Pancreas (tissue), 10 donors: ENCODE measurements around the gene TRMT11. TPM values are rescaled to one million over a fixed set of nuclear protein-coding genes. Genes with fewer than 3 reads are reported as not detected.
A peak's percentile ranks its signal among the peaks of the same experiment; 100 is the strongest.

Experiments used
- ATAC-seq, 4 donors: fragments of 200-7000 bp; cut with Tn5 transposase; one replicate each; pipeline versions ENCODE4 v1.8.0 to v1.9.1; 2020; ENCODE audit warnings: mild to moderate bottlenecking in 4 of 4, moderate library complexity in 4 of 4
- DNase-seq, 6 donors: peaks; one replicate each; pipeline ENCODE4 v3.0.0-alpha.2; 2020
- FAIRE-seq: peaks from 2 replicates; lab custom pipeline; 2012; peaks lifted over from hg19 to GRCh38; lab: Jason Lieb, UNC
- H3K27ac ChIP-seq, 4 donors: fragments of 200-600 bp; sonication (generic); 1 replicate in 3 of 4; 2 replicates in 1 of 4; pipeline versions ENCODE4 v1.5.0 to v1.8.0; 2020
- H3K27me3 ChIP-seq, 4 donors: fragments of 200-600 bp; one replicate each; pipeline ENCODE4 v1.8.0; 2021
- H3K36me3 ChIP-seq, 3 donors: fragments of 200-600 bp; sonication (generic) in 1 of 3; one replicate each; pipeline versions ENCODE4 v1.5.0 to v1.8.0; 2020 to 2021
- H3K4me1 ChIP-seq, 3 donors: fragments of 200-600 bp; one replicate each; pipeline ENCODE4 v1.8.0; 2021
- H3K4me3 ChIP-seq, 4 donors: fragments of 200-600 bp; sonication (generic) in 2 of 4; one replicate each; pipeline versions ENCODE4 v1.5.0 to v1.8.0; 2020 to 2021
- H3K9me3 ChIP-seq, 4 donors: fragments of 200-600 bp; one replicate each; pipeline ENCODE4 v1.8.0; 2021
- WGBS, 2 donors: extraction: QIAGEN DNeasy Blood & Tissue Kit; methylation state at CpG; one replicate each; pipeline ENCODE4 v1.1.7; 2013; 5-methylcytosine and 5-hydroxymethylcytosine counted together
- intact Hi-C, 3 donors: fragments of 100-400 bp; cut with DNase I; formaldehyde crosslinking; loops; one replicate each; pipeline versions ENCODE4 v1.11.1 to v1.14.2; 2022
- polyA plus RNA-seq, 2 donors: library from polyadenylated mRNA; stranded (reverse); fragments of 200-250 nt; gene quantifications; one replicate each; pipeline ENCODE4 v1.2.3, GENCODE V29; 2013
- total RNA-seq, 6 donors: library from RNA; stranded (reverse); fragmentation: NEBNext Ultra II Directional in 4 of 6; extraction: Animal tissue kit (Norgen Biotek cat#: 25700) in 4 of 6; gene quantifications; one replicate each; pipeline versions ENCODE4 v1.2.1 to v1.2.4, GENCODE V29; 2021 to 2023
- TF ChIP-seq, protein P1 (sequence below), 4 donors: fragments of 200-600 bp; sonication (generic) in 3 of 4; IDR thresholded peaks; one replicate each; pipeline versions ENCODE4 v1.5.0 to v1.8.0; 2021; ENCODE audit warnings: antibody characterized with exemption in 4 of 4
- donor health status: healthy with polysubstance abuse.
- donor health status: DM: no; HTN: no; CAD: no; lungs with moderate emphysema.
- donor health status: DM: no; HTN: no; CAD: no.
- donor health status: control.
- donor health status: control.
- donor health status: Bipolar disorder and iron deficiency.
- donor health status: DM: yes; HTN: yes; CAD: no.
- donor health status: DM: no; HTN: no; CAD: no.
- donor health status: DM: no; HTN: no; CAD: no.
- donor health status: DM: yes; HTN: yes; CAD: no.

The TRMT11 gene
- total and polyA plus RNA-seq, 8 donors: 6.1 to 11.6 (median 10.7) TPM

- TF ChIP-seq, protein P1, sequence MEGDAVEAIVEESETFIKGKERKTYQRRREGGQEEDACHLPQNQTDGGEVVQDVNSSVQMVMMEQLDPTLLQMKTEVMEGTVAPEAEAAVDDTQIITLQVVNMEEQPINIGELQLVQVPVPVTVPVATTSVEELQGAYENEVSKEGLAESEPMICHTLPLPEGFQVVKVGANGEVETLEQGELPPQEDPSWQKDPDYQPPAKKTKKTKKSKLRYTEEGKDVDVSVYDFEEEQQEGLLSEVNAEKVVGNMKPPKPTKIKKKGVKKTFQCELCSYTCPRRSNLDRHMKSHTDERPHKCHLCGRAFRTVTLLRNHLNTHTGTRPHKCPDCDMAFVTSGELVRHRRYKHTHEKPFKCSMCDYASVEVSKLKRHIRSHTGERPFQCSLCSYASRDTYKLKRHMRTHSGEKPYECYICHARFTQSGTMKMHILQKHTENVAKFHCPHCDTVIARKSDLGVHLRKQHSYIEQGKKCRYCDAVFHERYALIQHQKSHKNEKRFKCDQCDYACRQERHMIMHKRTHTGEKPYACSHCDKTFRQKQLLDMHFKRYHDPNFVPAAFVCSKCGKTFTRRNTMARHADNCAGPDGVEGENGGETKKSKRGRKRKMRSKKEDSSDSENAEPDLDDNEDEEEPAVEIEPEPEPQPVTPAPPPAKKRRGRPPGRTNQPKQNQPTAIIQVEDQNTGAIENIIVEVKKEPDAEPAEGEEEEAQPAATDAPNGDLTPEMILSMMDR (IDR thresholded peaks at IDR 0.05): no peak
- H3K9me3 ChIP-seq: no peaks in the 10 kb centered on the region
- no peaks in the 10 kb centered on the region for H3K27me3 ChIP-seq
- ATAC-seq (peak; percentile 67 to 77 (median 72)), FAIRE-seq (no peak), DNase-seq (peak in 4 of 6 donors; percentile 30 to 67 (median 51))
- no peaks in the 10 kb centered on the region for H3K36me3 ChIP-seq
- peaks cover 20 to 56% (median 46%) of the 10 kb centered on the region in 3 donors for H3K4me1 ChIP-seq
- H3K27ac ChIP-seq: peak overlapping the region; percentile 36 to 95 (median 67)
- H3K4me3 ChIP-seq: no peak overlapping the region
- 67 to 69% methylated on average over 10 of the region's 10 CpGs for WGBS, 2 donors
- intact Hi-C loops: no loop called here
Observed at GRCh38 chr6:125942672-125943527, 43.4 kb upstream of the TRMT11 start.

- no peak for DNase-seq
- peak; percentile 63 for FAIRE-seq
- intact Hi-C loops: no loop called here
- ATAC-seq: peak; percentile 11 to 25 (median 15)
- Histone ChIP-seq H3K36me3 (no peaks in the 10 kb centered on the region), H3K9me3 (no peaks in the 10 kb centered on the region), H3K4me1 (peaks cover 20 to 56% (median 46%) of the 10 kb centered on the region in 3 donors), H3K27me3 (no peaks in the 10 kb centered on the region), H3K27ac (peak overlapping the region; percentile 36 to 95 (median 67)), H3K4me3 (no peak overlapping the region)
- TF ChIP-seq, protein P1 (IDR thresholded peaks at IDR 0.05): no peak
- WGBS, 2 donors: 52 to 57% methylated on average over 4 of the region's 4 CpGs
Observed at GRCh38 chr6:125943528-125944433, 42.6 kb upstream of the TRMT11 start.

DNA sequence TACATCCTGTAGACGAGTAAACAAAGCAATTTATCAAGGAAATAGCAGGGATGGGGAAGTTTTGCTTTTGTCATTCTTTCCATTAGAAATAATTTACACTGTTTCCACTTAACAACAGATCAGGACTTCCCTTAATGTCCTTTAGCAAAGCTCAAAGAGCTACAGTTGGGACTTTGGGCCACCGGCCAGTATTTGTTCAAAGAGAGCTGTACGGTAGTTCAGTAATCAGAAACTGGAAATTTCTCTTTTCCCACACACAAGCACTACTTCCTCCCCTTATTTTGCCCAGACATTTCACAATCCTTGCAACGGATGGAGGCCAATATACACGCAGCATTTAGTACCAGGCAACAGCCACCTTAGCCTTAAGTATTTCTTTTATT, 41.9 kb upstream of the TRMT11 start:
- no peaks in the 10 kb centered on the region for H3K27me3 ChIP-seq
- DNase-seq: peak in 5 of 6 donors; percentile 73 to 91 (median 78)
- 1% methylated on average over 5 of the region's 5 CpGs for WGBS, 2 donors
- peak; percentile 82 to 90 (median 86) for ATAC-seq
- H3K4me3 ChIP-seq: no peak overlapping the region
- peak overlapping the region; percentile 36 to 95 (median 67) for H3K27ac ChIP-seq
- no peaks in the 10 kb centered on the region for H3K9me3 ChIP-seq
- FAIRE-seq: no peak
- peaks cover 20 to 56% (median 46%) of the 10 kb centered on the region in 3 donors for H3K4me1 ChIP-seq
- H3K36me3 ChIP-seq: no peaks in the 10 kb centered on the region
- intact Hi-C loops: no loop called here
- TF ChIP-seq, protein P1 (IDR thresholded peaks at IDR 0.05): no peak

GRCh38 chr6:125944896-125945295, 41.4 kb upstream of the TRMT11 start:
- FAIRE-seq (no peak), ATAC-seq (no peak), DNase-seq (no peak)
- Histone ChIP-seq H3K27ac (peak overlapping the region; percentile 16 to 95 (median 64)), H3K9me3 (no peaks in the 10 kb centered on the region), H3K4me1 (peaks cover 20 to 56% (median 46%) of the 10 kb centered on the region in 3 donors), H3K36me3 (no peaks in the 10 kb centered on the region), H3K4me3 (no peak overlapping the region), H3K27me3 (no peaks in the 10 kb centered on the region)
- 20 to 39% methylated on average over 1 of the region's 1 CpG for WGBS, 2 donors
- intact Hi-C loops: no loop called here
- TF ChIP-seq, protein P1 (IDR thresholded peaks at IDR 0.05): no peak
